Tibial artery (tissue), 4 donors: ENCODE results near the gene ERICH3.

ENCODE experiments used
- DNase-seq, 2 donors: peaks; one replicate each; pipeline ENCODE4 v3.0.0-alpha.2; 2019
- H3K27ac ChIP-seq, 2 donors: fragments of 200-600 bp; sonication (generic) in 1 of 2; 1 replicate in 1 of 2; 2 replicates in 1 of 2; pipeline ENCODE4 v1.5.1; 2018 to 2019; ENCODE audit warnings: mild to moderate bottlenecking in 1 of 2
- H3K27me3 ChIP-seq, 2 donors: fragments of 200-600 bp; sonication (generic) in 1 of 2; one replicate each; pipeline versions ENCODE4 v1.5.1 to v1.6.0; 2016 to 2019
- H3K36me3 ChIP-seq, 3 donors: fragments of 200-600 bp; sonication (generic) in 2 of 3; one replicate each; pipeline ENCODE4 v1.5.1; 2016 to 2019; ENCODE audit warnings: mild to moderate bottlenecking in 2 of 3
- H3K4me1 ChIP-seq, 4 donors: fragments of 200-600 bp; sonication (generic) in 2 of 4; 1 replicate in 3 of 4; 2 replicates in 1 of 4; pipeline ENCODE4 v1.5.1; 2016 to 2019
- H3K4me3 ChIP-seq, 2 donors: fragments of 200-600 bp; sonication (generic) in 1 of 2; 1 replicate in 1 of 2; 2 replicates in 1 of 2; pipeline ENCODE4 v1.5.1; 2018 to 2019; ENCODE audit warnings: mild to moderate bottlenecking in 2 of 2
- H3K9me3 ChIP-seq, 3 donors: fragments of 200-600 bp; sonication (generic) in 1 of 3; one replicate each; pipeline ENCODE4 v1.5.1; 2016 to 2019
- intact Hi-C: fragments of 100-400 bp; cut with DNase I; formaldehyde crosslinking; loops from one replicate; pipeline ENCODE4 v1.15.0; 2023; ENCODE audit warnings: low total_unique reads
- TF ChIP-seq, protein P1 (sequence below), 2 experiments: fragments of 200-600 bp in 1 of 2; fragments of 450-650 bp in 1 of 2; IDR thresholded peaks; one replicate each; pipeline ENCODE4 v1.5.1; 2017 to 2019; ENCODE audit warnings: antibody characterized with exemption in 2 of 2, mild to moderate bottlenecking in 1 of 2, moderate library complexity in 1 of 2

Gene ERICH3

DNA sequence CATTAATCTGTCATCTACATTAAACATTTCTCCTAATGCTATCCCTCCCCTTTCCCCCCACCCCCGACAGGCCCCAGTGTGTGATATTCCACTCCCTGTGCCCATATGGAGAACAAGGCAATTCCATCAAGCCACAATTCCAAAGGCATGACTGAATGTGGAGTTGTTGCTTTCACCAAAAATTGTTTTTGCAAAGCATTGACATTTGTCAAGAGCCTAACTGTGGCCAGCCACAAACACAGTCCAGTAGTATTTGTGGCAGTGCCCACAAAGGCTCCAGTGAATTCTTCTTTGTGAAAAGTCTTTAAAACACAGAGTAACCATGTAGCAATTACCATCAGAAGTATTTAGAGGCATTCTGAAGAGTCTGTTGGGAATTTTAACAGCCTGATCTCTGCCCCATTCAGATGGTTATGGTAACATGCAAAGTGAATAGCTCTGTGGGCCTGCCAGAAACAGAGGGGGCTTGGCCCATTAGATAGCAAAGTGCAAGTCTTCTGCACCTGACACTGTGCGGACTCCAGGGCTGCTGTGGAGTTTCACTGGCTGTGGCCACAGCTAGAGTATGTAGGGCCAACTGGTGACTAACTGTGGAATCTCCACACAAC, 149.6 kb downstream of the ERICH3 start:
- Histone ChIP-seq H3K36me3 (no peaks in the 10 kb centered on the region), H3K27ac (no peak overlapping the region), H3K27me3 (no peaks in the 10 kb centered on the region), H3K9me3 (no peaks in the 10 kb centered on the region), H3K4me3 (no peak overlapping the region), H3K4me1 (no peaks in the 10 kb centered on the region)
- intact Hi-C loops = no loop called here
- no peak for DNase-seq
- TF ChIP-seq, protein P1, sequence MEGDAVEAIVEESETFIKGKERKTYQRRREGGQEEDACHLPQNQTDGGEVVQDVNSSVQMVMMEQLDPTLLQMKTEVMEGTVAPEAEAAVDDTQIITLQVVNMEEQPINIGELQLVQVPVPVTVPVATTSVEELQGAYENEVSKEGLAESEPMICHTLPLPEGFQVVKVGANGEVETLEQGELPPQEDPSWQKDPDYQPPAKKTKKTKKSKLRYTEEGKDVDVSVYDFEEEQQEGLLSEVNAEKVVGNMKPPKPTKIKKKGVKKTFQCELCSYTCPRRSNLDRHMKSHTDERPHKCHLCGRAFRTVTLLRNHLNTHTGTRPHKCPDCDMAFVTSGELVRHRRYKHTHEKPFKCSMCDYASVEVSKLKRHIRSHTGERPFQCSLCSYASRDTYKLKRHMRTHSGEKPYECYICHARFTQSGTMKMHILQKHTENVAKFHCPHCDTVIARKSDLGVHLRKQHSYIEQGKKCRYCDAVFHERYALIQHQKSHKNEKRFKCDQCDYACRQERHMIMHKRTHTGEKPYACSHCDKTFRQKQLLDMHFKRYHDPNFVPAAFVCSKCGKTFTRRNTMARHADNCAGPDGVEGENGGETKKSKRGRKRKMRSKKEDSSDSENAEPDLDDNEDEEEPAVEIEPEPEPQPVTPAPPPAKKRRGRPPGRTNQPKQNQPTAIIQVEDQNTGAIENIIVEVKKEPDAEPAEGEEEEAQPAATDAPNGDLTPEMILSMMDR (IDR thresholded peaks at IDR 0.05) = no peak

DNA sequence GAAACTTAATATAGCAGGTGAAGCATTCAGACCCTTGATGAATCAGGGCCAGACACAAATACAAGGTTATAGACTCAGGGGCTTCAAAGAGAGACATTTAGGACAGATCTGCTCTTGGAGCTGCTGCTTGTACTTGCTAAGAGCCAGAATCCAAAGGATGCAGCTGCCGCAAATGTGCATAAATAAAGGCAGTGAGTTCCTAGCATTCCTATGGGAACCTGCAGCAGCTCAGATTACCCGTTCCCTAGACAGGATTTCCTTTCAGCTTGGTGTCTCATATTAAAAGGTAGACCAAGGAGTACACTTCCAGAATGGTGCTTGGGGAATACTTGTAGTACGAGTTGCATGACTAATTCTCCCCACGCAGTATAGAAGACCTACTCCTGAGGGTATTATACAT, 151.4 kb downstream of the ERICH3 start:
- Histone ChIP-seq H3K27me3 (no peaks in the 10 kb centered on the region), H3K4me1 (no peaks in the 10 kb centered on the region), H3K27ac (no peak overlapping the region), H3K4me3 (no peak overlapping the region), H3K36me3 (no peaks in the 10 kb centered on the region), H3K9me3 (no peaks in the 10 kb centered on the region)
- no peak for DNase-seq
- TF ChIP-seq, protein P1 (IDR thresholded peaks at IDR 0.05) = no peak
- intact Hi-C loops = no loop called here
